NCI-H2196 (cell line): Measurements from ENCODE around the gene DUSP9.
"Not testable (repeated sequence)": the region's sequence is repeated elsewhere in the genome, so short reads cannot be mapped to it uniquely, and the experiment has no call there.

ENCODE experiments used
- DNase-seq: peaks from one replicate; lab custom pipeline; 2025; ENCODE audit not compliant: unreplicated experiment; lab: John Stamatoyannopoulos, UW

The DUSP9 gene, protein sequence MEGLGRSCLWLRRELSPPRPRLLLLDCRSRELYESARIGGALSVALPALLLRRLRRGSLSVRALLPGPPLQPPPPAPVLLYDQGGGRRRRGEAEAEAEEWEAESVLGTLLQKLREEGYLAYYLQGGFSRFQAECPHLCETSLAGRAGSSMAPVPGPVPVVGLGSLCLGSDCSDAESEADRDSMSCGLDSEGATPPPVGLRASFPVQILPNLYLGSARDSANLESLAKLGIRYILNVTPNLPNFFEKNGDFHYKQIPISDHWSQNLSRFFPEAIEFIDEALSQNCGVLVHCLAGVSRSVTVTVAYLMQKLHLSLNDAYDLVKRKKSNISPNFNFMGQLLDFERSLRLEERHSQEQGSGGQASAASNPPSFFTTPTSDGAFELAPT

DNA sequence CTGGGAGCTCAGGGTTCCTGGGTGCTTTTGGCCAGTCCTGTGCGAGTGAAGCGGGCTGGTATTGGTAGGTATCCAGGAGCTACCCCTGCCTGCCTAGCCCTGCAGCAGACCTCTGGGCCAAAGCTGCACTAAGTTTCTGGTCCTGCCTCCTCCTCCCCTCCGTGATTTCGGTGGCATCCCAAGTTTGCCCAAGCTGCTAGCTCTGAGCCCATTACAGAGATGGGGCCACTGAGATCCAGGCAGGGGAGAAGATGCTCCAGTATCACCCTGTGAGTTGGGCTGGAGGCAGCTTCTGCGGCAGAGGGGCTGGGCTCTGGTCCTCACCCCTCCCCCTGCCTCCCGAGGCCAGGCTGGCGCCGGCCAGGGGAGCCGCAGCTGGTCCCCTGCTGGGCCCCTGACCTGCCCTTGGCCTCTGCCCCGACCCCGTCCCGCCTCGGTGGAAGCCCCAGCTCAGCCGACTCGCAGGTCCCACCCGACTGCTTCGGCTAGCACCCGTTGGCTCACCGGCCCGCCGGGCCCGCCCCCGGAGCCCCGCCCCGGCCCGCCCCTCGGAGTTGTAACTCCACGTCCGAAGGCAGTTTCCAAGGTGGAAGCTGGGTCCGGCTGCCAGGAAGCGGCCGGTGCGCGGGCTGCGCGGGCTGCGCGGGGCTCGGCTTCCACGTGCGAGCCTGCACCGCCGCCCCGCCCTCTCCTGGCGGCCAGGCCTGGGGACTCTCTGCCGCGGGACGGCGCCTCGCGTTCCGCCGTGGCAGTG, at the start of gene DUSP9:
Gene DUSP9, plus strand, starts transcription at position 584 of the 754 bp plus-strand sequence. CDS start 751 bp downstream, outside the sequence.
- peak; percentile 47 for DNase-seq

DNA sequence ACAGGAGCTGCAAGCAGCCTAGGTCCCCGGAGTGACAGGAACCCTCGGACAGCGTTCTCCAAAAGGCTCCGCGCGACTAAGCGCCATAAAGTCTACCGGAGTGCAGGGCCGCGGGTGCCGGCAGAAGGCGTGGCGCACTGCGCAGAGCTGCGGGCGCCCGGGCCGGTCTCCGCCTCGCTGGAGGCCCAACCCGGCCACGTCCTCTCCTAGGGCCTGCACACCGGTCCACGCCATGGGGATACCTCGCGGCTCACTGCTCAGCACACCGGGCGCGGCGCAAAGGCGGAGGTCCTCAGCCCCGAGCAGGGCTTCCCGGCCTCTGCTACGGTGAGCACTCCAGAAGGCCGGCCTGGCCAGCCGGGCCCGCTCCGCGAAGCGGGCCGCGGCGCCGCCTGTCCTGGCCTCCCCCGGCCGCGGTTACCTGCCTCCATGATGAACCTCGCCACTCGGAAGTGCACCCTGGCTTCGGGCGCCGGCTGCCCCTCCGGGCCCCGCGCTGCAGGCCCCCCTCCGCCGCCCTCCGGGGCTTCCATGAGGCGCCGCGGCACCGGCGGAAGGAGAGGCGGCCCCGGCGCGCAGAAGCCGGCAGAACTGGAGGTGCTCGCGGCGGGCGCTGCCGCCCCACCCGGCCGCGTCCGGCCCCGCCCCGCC, 48.3 kb upstream of the DUSP9 start, which contains the start of gene CCNQ:
Gene CCNQ, minus strand, starts transcription at position 599 of the 651 bp plus-strand sequence. Its CDS starts 66 bp downstream, at position 533.
- no peak for DNase-seq

DNA sequence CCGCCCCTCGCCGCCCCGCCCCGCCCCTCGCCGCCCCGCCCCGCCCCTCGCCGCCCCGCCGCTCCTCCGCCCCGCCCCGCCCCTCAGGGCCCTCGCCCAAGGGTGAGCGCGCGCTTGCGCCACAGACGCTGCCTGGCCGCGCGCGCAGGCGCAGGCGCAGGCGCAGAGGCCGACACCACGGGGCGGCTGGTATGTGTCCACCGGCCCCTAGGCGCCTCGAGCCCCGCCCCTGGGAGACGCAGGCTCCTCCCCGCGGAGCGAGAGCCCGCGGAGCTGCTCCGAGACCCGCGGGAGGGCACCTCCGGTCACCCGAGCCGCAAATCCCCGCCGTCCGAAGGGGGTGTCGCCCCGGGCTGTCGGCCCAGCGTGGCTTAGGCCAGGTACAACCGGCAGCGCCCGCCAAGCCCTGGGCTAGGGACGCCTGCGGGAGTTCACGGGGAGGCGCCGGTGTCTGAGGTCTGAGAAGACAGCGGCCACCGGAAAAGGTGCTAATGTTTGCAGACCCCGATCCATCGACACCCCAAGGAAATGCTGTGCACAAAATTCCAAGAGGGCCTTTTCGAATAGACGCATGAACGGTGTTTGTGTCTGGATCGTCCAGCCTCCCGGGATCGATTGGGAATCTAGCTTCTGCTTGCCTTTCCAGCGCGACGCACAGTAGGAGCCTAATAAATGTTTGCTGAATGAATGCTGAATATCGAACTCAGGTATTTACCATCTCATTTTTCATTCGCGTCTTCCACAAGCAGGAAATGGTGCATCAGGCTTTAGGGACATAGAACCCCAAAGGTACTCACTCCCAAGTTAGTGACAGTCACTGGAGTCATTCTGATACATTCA, 47.6 kb upstream of the DUSP9 start:
- peak; percentile 88 for DNase-seq

DNA sequence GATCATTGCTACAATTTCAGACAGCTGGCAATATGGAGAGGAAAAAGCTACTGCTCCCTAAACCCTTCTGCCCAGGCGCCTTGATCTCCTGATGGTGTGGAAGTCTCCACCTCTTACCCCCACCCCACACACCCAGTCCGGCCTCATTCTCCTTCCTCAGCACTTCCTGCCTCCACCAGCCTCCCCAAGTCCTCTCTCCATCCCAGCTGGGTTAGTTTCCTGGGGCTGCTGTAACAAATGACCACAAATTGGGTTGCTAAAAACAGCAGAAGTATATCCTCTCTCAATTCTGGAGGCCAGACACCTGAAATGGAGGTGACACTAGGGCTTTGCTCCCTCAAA, 47.0 kb upstream of the DUSP9 start:
- DNase-seq = no peak

DNA sequence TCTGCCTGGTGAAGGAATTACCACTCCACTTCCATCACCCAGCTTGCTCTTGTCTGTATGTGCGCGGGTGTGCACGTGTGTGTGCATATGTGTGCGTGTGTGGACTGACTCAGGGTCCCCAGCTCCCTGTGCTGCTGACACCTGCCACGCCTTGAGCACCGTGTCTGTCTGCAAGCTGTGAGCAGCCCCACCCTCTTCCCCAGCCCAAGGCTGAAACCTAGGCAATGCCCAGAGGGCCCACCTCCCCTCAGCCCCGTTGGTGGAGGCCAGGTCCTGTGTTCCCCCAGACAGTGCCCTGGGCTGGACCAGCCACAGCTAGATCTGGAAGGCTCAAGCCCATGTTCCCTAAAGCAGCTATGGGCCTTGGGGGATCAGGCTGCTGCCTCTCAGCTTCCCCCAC, 46.1 kb upstream of the DUSP9 start:
- DNase-seq = no peak

DNA sequence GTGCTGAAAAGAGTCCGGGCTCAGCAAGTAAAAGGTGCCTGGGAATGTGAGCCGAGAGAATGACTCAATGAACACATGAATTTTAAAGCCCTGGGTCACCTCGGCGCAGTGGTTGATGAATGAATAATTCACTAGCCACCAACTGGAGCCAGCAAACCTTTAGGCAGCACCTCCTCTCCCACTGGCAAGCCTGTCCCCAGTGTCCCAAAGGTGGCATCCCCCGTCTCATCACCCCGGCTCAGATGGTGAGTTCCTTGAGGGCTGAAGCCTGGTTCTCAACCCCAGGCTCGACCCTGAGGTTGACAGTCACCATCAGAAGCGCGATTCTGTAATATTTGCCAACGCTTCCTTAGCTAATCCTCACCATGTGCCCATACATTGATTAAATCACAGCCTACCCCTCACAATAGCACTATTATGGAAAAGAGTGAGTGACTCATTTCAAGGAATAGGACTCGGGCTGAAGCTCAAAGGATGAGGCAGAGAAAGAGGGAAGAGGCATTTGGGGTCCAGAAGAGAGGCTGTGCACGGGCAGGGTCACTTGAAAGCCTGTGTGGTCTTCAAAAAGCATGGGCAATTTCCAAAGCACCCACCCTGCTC, 45.4 kb upstream of the DUSP9 start:
- no peak for DNase-seq

DNA sequence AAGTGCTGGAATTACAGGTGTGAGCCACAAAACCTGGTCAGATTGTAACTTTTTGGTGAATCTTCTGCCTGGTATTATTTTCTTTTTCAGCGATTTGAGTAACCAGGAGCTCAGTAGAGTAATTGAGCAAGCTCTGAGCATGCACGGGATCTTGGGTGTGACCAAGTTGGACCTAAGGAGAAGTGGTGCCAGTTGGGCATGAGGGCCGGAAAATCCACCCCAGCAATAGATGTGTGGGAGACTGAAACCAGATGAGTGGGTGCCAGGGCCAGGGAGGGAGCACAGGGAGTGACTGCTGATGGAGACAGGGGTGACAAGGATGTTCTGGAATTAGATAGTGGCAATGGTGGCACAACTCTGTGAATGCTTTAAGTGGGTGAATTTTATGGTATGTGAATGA, 44.4 kb upstream of the DUSP9 start:
- no peak for DNase-seq

DNA sequence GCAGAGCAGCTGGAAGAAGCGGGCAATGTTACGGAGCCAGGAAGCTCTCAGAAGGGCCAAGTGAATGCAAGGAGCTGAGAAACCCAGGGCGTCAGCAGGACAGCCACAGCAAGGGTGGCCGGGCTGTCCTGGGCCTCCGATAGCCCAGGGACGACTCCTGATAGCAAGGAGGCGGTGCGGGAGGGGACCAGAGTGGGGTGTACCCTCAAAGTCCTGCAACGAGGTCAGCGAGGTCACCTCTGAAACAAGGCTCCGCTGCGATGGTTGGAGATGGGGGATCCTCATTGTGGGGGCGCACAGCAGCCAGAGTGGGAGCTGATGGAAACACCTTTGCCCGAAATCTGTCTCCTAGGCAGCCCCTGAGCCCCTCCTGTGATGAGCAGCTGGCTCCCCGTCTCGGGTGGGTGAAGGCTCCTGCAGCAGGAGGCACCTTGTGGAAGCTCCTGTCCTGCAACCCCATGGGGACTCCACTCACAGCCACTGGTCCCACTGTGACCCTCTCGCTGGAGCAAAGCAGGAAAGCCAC, 43.8 kb upstream of the DUSP9 start:
- DNase-seq = no peak

DNA sequence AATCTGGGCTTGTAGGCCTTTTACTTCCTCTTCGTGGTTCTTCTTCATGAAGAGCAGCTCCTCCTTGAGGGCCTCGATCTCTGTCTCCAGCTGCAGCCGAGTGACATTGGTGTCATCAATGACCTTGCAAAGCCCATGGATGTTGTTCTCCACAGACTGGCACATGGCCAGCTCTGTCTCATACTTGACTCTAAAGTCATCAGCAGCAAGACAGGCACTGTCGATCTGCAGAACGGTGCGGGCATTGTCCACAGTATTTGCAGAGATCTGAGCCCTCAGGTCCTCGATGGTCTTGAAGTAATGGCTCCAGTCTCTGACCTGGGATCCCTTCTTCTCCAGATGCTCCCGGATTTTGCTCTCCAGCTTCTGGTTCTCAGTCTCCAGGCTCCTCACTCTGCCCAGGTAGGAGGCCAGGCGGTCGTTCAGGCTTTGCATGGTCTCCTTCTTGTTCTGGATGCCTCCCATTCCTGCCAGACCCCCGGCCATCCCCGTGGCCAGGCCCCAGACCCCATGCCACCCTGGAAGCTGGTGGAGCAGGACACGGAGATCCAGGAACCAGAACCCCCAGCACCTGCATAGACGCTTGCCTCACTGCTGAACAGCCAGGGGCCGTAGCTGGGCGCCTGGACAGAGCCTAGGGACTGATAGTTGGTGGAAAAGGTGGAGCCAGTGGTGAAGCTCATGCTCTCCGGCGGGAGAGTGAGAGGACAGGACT, 42.2 kb upstream of the DUSP9 start:
- not testable (repeated sequence) for DNase-seq

DNA sequence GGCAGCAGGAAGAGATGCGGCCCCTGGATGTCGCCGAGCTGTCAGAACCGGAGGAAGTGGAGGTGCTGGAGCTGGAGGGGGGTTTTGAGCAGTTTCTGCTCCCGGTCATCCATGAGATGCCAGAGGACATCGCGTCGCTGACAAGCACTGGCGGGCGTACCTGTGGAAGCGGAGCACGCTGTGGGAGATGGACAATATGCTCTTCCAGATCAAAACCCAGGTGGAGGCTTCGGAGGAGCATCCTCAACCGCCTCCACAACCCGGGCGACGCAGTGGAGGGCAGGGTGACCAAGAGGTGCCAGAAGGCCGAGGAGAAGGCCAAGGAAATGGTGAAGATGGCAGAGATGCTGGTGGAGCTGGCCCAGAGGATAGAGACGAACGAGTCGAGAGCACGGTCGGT, 40.5 kb upstream of the DUSP9 start:
- no peak for DNase-seq

DNA sequence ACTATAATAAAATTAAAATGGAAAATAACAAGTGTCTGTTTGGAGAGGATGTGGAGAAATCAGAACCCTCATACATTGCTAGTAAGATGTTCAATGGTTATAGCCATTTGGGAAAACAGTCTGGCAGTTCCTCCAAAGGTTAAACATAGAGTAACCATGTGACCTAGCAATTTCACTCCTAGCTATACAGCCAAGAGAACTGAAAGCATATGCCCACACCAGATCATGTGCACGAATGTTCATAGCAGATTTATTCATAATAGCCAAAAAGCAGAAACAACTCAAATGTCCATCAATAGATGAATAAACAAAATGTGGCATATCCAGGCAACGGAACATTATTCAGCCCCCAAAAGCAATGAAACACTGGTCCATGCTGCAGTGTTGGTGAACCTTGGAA, 38.6 kb upstream of the DUSP9 start:
- DNase-seq = no peak

DNA sequence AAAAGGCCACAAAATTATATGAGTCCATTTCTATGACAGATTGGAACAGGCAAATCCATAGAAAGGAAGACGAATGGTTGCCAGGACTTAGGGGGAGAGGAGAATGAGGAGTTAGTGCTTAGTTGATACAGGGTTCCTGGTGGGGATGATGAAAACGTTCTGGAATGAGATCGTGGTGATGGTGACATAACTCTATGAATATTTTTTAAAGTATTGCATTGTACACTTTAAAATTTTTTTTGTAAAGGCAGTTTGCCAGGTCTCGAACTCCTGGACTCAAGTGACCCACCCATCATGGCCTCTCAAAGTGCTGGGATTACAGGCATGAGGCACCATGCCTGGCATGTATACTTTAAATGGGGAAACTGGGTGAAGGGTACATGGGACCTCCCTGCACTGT, 38.2 kb upstream of the DUSP9 start:
- DNase-seq = no peak

DNA sequence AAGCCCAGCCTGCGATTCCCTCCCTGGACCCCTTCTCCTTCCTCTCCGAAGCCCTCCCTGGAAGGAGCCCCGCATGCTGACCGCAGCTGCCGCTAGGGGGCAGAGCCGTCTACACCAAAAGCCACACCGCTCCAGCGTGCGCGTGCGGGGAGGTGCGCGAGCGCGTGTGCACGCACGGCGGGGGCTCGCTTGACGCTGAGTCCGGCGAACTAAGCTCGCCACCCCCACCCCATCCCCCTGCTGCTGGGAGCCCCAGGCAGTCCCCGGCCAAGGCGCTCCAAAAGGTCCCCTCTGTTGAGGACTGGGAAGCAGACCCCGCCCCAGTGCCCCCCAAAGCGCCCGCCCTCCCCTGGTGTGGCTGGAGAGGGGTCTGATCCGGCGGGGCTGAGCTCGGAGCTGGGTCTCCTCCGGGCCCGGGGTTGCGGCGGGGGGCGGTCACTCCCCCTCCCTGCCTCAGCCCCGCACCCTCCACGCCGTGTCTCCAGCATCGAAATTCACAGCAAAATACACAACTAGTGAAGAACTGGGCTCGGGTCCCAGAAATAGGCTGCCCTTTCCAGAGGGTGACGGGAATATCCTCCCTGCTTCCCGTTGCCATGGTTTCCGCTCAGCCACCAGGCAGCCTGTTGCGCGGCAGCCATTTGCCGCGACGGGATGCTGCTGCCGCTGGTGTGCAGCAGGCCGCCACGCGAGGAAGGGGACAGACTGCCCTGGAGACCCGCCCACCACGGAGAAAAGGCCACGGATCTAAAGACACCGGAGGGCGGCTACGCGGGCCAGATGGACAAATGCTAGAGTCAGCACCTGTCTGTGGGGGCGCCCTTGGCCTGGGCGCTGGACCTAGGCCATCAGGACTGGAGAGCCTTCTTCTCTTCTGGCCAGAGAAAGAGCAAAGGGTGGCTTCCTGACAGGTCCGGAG, 36.8 kb upstream of the DUSP9 start:
- DNase-seq = peak; percentile 85

DNA sequence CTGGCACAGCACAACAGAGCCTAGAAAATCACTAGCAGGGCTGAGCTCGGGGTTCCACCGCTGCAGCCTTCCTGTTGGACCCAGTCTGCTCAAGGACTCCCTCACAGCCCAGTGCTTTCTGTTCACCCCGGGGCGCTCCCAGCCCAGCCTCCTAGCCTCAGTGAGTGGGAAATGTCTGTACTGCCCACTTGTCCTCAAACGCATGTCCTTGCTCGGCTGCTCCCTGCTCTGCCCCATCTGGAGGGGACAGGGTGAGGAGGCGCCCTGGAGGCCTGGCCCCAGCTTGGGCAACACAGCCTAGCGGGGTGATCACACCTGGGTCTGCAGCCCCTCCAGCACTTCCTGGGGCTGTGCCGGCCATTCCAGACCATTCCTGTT, 36.2 kb upstream of the DUSP9 start:
- DNase-seq = no peak

DNA sequence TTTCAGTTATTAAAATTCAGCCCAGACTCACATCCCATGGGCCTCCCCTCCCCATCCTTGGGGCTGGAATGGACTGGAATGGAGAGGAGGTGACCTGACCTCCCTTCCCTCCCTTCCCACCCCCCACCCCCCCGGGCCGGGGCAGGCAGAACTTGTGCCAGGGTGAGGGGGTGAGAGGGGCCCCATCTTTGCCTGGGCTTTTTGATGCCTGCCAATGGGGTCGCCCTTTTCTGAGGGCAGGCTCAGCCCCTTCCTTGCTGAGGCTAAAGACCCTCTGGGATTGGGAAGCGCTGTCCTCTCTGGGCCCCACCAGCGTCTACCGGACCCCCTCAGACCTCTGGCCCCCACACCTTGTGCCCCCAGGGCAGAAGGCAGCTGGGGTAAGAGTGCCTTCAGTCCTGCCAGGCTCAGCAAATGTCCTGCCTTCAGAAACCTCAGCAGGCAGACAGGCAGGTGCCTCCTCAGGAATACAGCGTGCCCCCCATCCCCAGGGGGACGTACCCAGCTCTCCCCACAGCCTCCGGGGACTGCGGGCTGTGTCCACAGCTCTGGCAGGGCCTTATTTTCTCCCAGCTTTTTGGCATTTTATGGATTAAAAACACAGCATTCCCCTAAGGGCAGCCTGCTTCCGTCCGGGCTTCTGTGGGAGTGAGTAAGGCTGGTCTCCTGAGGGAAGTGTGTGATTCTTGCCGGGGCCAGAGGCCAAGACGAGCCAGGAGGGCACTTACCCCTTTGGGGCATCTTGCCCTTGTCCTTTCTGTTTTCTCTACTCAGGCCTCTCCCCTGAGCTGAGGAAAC, 35.5 kb upstream of the DUSP9 start:
- DNase-seq = no peak

DNA sequence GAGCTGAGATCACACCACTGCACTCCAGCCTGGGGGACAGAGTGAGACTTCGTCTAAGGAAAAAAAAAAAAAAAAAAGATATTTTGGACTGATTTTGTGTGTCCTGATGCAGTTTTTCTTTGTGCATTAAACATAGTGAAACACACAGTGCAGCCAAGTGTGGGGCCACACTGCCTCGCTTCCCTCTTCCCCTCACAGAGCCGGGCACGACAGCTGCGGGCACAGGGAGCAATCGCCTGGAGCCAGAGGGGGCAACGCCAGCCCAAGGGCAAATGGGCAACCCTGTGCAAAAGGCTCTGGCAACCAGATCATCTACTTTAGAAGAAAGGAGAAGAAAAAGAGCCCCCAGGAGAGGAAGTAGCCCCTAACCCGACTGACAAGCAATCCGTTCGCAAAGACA, 34.6 kb upstream of the DUSP9 start:
- DNase-seq = no peak

DNA sequence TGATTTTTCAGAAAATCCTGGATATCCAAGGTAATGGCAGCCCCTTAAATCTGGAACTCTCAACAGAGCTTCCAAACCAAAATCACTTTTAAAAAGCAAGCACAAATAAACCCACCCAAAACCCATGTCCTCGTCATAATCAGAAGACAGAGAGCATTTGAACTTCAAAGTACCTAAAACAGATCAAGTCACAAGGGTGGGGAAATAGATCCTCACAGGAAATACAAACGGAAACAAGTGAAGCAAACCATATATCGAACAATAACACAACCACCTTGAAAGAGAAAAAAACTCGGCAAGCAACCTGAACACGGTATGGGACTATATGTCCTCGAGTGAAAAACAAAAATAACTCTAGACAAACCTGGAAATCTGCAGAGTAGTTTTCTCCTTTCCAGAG, 32.2 kb upstream of the DUSP9 start:
- no peak for DNase-seq

DNA sequence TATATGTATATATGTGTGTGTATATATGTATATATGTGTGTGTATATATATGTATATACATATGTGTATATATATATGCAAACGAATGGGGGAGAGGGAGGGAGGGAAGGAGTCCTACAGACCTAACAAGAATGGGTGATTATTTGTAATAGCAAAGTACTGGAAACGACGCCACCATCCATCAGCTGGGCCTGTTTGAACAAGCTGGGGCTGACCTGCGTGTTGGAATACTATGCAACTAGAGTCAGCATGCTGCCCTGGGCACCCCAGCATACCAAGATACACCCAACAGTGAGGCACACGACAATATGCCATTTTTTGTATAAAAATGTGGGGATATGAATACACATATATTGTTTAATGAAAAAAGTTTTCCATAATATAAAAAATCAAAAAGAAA, 26.4 kb upstream of the DUSP9 start:
- DNase-seq = no peak
